HepG2 (cell line): ENCODE measurements around the gene RCCD1. TPM values are rescaled to one million over a fixed set of nuclear protein-coding genes. Genes with fewer than 3 reads are reported as not detected.

Source experiments
- ATAC-seq: fragments of 200-7000 bp; cut with Tn5 transposase; 3 replicates; pipeline ENCODE4 v1.9.1; 2020; ENCODE audit warnings: mild to moderate bottlenecking, moderate library complexity
- BruUV-seq: library from RNA; stranded (reverse); fragments of 400-500 nt; replicated peaks from 2 replicates; lab custom pipeline; 2021; lab: Mats Ljungman, UMichigan
- CTCF ChIA-PET: fragments of 300-600 bp; formaldehyde crosslinking; extraction: SDS; loops from one replicate; lab custom pipeline; 2021; ENCODE audit warnings: low total read pairs, inconsistent platforms, low intra/inter-chr PET ratio; lab: Yijun Ruan, JAX
- POLR2A ChIA-PET: fragments of 350-600 bp; sonication (Branson Sonifier 250); formaldehyde crosslinking; loops from one replicate; lab custom pipeline; 2020; ENCODE audit warnings: antibody characterized with exemption, inconsistent platforms; lab: Yijun Ruan, JAX
- DNase-seq: peaks from one replicate; pipeline ENCODE4 v3.0.0-alpha.2; 2015; ENCODE audit warnings: low spot score
- FAIRE-seq: peaks from 3 replicates; lab custom pipeline; 2011; peaks lifted over from hg19 to GRCh38; lab: Jason Lieb, UNC
- H2AFZ ChIP-seq: one replicate; pipeline ENCODE4 v1.6.1; 2011; ENCODE audit warnings: low read length, inconsistent platforms
- H3K27ac ChIP-seq: fragments of 300-600 bp; 3 replicates; pipeline ENCODE4 v1.8.0; 2011; ENCODE audit warnings: mixed run types, mild to moderate bottlenecking, mixed read lengths, low read length, inconsistent platforms; ENCODE audit not compliant: insufficient read depth; ENCODE audit errors: extremely low read length
- H3K27me3 ChIP-seq, 2 experiments: fragments of 200-600 bp in 1 of 2; 2 replicates in 1 of 2; 3 replicates in 1 of 2; pipeline versions ENCODE4 v1.6.0 to v1.8.0; 2011; ENCODE audit warnings: low read length in 2 of 2, mild to moderate bottlenecking in 2 of 2, moderate library complexity in 2 of 2, inconsistent platforms in 1 of 2; ENCODE audit not compliant: insufficient read depth in 2 of 2, control insufficient read depth in 1 of 2
- H3K36me3 ChIP-seq, 2 experiments: fragments of 200-600 bp in 1 of 2; replicated peaks in 1 of 2; 2 replicates in 1 of 2; 3 replicates in 1 of 2; pipeline versions ENCODE4 v1.5.1 to v1.8.0; 2011; ENCODE audit warnings: low read length in 2 of 2, inconsistent platforms in 1 of 2; ENCODE audit not compliant: insufficient read depth in 2 of 2, control insufficient read depth in 1 of 2
- H3K4me1 ChIP-seq: 2 replicates; pipeline ENCODE4 v1.5.1; 2012; ENCODE audit warnings: low read length, inconsistent platforms; ENCODE audit not compliant: insufficient read depth
- H3K4me2 ChIP-seq: 2 replicates; pipeline ENCODE4 v1.6.0; 2011; ENCODE audit warnings: low read depth, low read length, inconsistent platforms
- H3K4me3 ChIP-seq, 3 experiments: fragments of 200-600 bp in 1 of 3; sonication (generic), shearing (Covaris generic) in 1 of 3; replicated peaks in 1 of 3; 2 replicates each; pipeline ENCODE4 v1.5.1; 2011 to 2016; ENCODE audit warnings: low read length in 3 of 3, inconsistent platforms in 2 of 3, low read depth in 2 of 3, mild to moderate bottlenecking in 2 of 3, control low read depth in 1 of 3, mixed read lengths in 1 of 3; ENCODE audit not compliant: insufficient read depth in 1 of 3
- H3K79me2 ChIP-seq: one replicate; pipeline ENCODE4 v1.6.1; 2011; ENCODE audit warnings: low read length, inconsistent platforms; ENCODE audit not compliant: insufficient read depth
- H3K9ac ChIP-seq: 2 replicates; pipeline ENCODE4 v1.6.0; 2011; ENCODE audit warnings: mild to moderate bottlenecking, low read depth, low read length, inconsistent platforms; ENCODE audit not compliant: insufficient read depth
- H3K9me3 ChIP-seq: 2 replicates; pipeline ENCODE4 v1.5.1; 2012; ENCODE audit warnings: mild to moderate bottlenecking, low read length
- H4K20me1 ChIP-seq: 2 replicates; pipeline ENCODE4 v1.6.0; 2011; ENCODE audit warnings: inconsistent platforms, mild to moderate bottlenecking, low read length, moderate library complexity; ENCODE audit not compliant: insufficient read depth
- CTCF ChIP-seq: sonication (generic); formaldehyde crosslinking; IDR thresholded peaks from 2 replicates; pipeline ENCODE4 v1.5.0; 2020; ENCODE audit warnings: mild to moderate bottlenecking, missing genetic modification reagents, moderate library complexity
- DPF2 ChIP-seq: sonication (generic); formaldehyde crosslinking; IDR thresholded peaks from 2 replicates; pipeline ENCODE4 v1.4.0; 2020; ENCODE audit warnings: mild to moderate bottlenecking, low read depth, missing genetic modification reagents, borderline replicate concordance
- ZNF687 ChIP-seq: sonication (generic); formaldehyde crosslinking; IDR thresholded peaks from 2 replicates; pipeline ENCODE4 v1.5.1; 2020; ENCODE audit warnings: mild to moderate bottlenecking, missing genetic modification reagents, moderate library complexity
- WGBS: methylation state at CpG from one replicate; pipeline ENCODE4 v1.1.6; 2017; ENCODE audit warnings: low lambda C conversion rate; 5-methylcytosine and 5-hydroxymethylcytosine counted together
- in situ Hi-C: cut with HindIII; loops from 2 replicates; pipeline ENCODE4 v1.10.0; 2017; ENCODE audit warnings: low pct_unique_long_range_greater_than_20kb; ENCODE audit not compliant: extremely low pct_ligation_motif_present
- intact Hi-C: fragments of 100-400 bp; cut with micrococcal nuclease; formaldehyde crosslinking; loops from one replicate; pipeline ENCODE4 v1.10.0; 2022; ENCODE audit not compliant: unreplicated experiment
- polyA plus RNA-seq, 8 experiments: library from polyadenylated mRNA; depleted of rRNA in 3 of 8; stranded (reverse) in 7 of 8; unstranded in 1 of 8; fragments of >200 nt; fragmentation: Illumina TruSeq in 4 of 8; extraction: Trizol in 4 of 8; gene quantifications; 2 replicates each; pipeline versions ENCODE4 v1.2.1 to v1.2.3, GENCODE V29; 2011 to 2016; ENCODE audit warnings: low read depth in 4 of 8, missing spikeins in 1 of 8, mixed read lengths in 1 of 8; ENCODE audit not compliant: insufficient read depth in 1 of 8
- total RNA-seq, 5 experiments: library from RNA; depleted of rRNA; stranded (reverse); fragments of >200 nt; fragmentation: Illumina TruSeq; extraction: Trizol; gene quantifications; 2 replicates each; pipeline ENCODE4 v1.2.3, GENCODE V29; 2016; ENCODE audit warnings: low read depth in 1 of 5
- TF ChIP-seq, protein P1 (sequence below): sonication (generic); formaldehyde crosslinking; IDR thresholded peaks from 2 replicates; pipeline ENCODE4 v1.5.0; 2020; ENCODE audit warnings: mild to moderate bottlenecking, missing genetic modification reagents

Gene RCCD1
- total and polyA plus RNA-seq, 2 of the 13 experiments (the other 11 are each of a cell fraction or from before 2014, with no cell fraction given) = 14.1 to 15.1 TPM

DNA sequence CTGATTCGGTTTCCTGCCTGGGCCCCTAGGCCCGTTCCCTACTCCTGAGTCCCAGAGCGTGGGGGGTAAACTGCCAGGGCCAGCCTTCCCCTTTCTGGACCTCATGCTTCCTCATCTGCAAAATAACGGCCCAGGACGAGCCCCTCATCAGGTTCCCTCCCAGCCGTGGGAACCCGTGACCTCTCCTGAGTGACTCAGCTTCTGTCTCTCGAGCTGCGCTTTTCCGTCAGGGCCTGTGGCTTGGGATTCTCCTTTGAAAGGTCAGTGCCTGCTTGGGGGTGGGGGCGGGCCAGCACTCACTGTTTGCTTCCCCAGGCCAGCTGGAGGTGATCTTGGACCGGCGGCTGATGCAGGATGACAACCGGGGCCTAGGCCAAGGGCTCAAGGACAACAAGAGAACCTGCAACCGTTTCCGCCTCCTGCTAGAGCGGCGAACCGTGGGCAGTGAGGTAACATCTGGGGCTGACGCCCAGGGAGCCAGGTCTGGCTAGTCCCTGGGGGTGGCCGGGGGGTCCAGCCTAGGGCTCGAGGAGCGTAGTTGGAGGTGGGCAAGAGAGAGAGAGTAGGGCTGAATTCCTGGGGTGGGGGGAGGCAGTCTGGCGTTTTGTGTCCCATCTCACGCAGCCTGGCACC lies 38.8 kb upstream of the RCCD1 start:
- DNase-seq (no peak), ATAC-seq (peak; percentile 41), FAIRE-seq (no peak)
- Histone ChIP-seq H3K4me3 (no peak overlapping the region), H3K9ac (no peak overlapping the region), H4K20me1 (no peaks in the 10 kb centered on the region), H3K27me3 (no peaks in the 10 kb centered on the region), H3K4me1 (no peaks in the 10 kb centered on the region), H3K9me3 (no peaks in the 10 kb centered on the region), H3K4me2 (no peak overlapping the region), H3K36me3 (peaks cover 38 to 82% of the 10 kb centered on the region in 2 experiments; a peak in 4 of 5 replicates), H3K27ac (no peak overlapping the region), H3K79me2 (no peaks in the 10 kb centered on the region), H2AFZ (no peak overlapping the region)
- intact Hi-C loops = no loop called here
- in situ Hi-C loops = no loop called here
- ChIA-PET POLR2A (no interaction called here), CTCF (no interaction called here)
- BruUV-seq = no TSS peak
- TF ChIP-seq, protein P1, sequence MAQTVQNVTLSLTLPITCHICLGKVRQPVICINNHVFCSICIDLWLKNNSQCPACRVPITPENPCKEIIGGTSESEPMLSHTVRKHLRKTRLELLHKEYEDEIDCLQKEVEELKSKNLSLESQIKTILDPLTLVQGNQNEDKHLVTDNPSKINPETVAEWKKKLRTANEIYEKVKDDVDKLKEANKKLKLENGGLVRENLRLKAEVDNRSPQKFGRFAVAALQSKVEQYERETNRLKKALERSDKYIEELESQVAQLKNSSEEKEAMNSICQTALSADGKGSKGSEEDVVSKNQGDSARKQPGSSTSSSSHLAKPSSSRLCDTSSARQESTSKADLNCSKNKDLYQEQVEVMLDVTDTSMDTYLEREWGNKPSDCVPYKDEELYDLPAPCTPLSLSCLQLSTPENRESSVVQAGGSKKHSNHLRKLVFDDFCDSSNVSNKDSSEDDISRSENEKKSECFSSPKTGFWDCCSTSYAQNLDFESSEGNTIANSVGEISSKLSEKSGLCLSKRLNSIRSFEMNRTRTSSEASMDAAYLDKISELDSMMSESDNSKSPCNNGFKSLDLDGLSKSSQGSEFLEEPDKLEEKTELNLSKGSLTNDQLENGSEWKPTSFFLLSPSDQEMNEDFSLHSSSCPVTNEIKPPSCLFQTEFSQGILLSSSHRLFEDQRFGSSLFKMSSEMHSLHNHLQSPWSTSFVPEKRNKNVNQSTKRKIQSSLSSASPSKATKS (CRISPR knock-in tag) = no peak
- TF ChIP-seq ZNF687 (CRISPR knock-in tag) = peak; percentile 45
- TF ChIP-seq CTCF = peak; percentile 11; the same call in 1 of the 2 replicates
- no peak for TF ChIP-seq DPF2 (CRISPR knock-in tag)
- 92% methylated on average over 20 of the region's 25 CpGs for WGBS
